Natural killer cell (primary cell): Measurements from ENCODE around the gene DENND4B. TPM values are rescaled to one million over a fixed set of nuclear protein-coding genes. Genes with fewer than 3 reads are reported as not detected.
A peak's percentile ranks its signal among the peaks of the same experiment; 100 is the strongest.

ENCODE experiments used
- ATAC-seq, 3 donors: fragments of 150-1000 bp in 2 of 3; fragments of 200-7000 bp in 1 of 3; cut with Tn5 transposase; 1 replicate in 1 of 3; 2 replicates in 2 of 3; pipeline ENCODE4 v1.10.0; 2021; ENCODE audit warnings: mild to moderate bottlenecking in 2 of 3, moderate library complexity in 2 of 3
- DNase-seq, 2 donors: peaks; one replicate each; pipeline versions ENCODE4 v3.0.0 to v3.0.0-alpha.2; 2013 to 2021; ENCODE audit warnings: mixed read lengths in 1 of 2
- H3K27ac ChIP-seq: one replicate; pipeline ENCODE4 v1.5.1; 2013; ENCODE audit warnings: mild to moderate bottlenecking, low read length
- H3K27me3 ChIP-seq: one replicate; pipeline ENCODE4 v1.6.1; 2013; ENCODE audit warnings: low read length; ENCODE audit not compliant: control insufficient read depth, insufficient read depth
- H3K36me3 ChIP-seq: one replicate; pipeline ENCODE4 v1.6.1; 2013; ENCODE audit warnings: low read length; ENCODE audit not compliant: control insufficient read depth, insufficient read depth
- H3K4me1 ChIP-seq: one replicate; pipeline ENCODE4 v1.6.1; 2013; ENCODE audit warnings: low read length; ENCODE audit not compliant: control insufficient read depth, insufficient read depth
- H3K4me3 ChIP-seq: one replicate; pipeline ENCODE4 v1.5.1; 2013; ENCODE audit warnings: low read length
- H3K9me3 ChIP-seq: one replicate; pipeline ENCODE4 v1.6.1; 2013; ENCODE audit warnings: low read length; ENCODE audit not compliant: control insufficient read depth, insufficient read depth
- H3K27ac Mint-ChIP-seq, 2 donors: one replicate each; pipeline ENCODE4 v1.8.0; 2022; ENCODE audit warnings: mild to moderate bottlenecking in 2 of 2, mixed read lengths in 2 of 2, moderate library complexity in 1 of 2
- H3K27me3 Mint-ChIP-seq, 2 donors: one replicate each; pipeline ENCODE4 v1.8.0; 2022; ENCODE audit warnings: low read depth in 2 of 2, mixed read lengths in 2 of 2
- H3K36me3 Mint-ChIP-seq: one replicate; pipeline ENCODE4 v1.8.0; 2022; ENCODE audit warnings: mixed read lengths
- H3K4me1 Mint-ChIP-seq, 2 donors: one replicate each; pipeline ENCODE4 v1.8.0; 2022; ENCODE audit warnings: mixed read lengths in 2 of 2
- H3K4me3 Mint-ChIP-seq: one replicate; pipeline ENCODE4 v1.8.0; 2022; ENCODE audit warnings: mild to moderate bottlenecking, moderate library complexity, mixed read lengths
- H3K9me3 Mint-ChIP-seq, 2 donors: one replicate each; pipeline ENCODE4 v1.8.0; 2022; ENCODE audit warnings: mixed read lengths in 2 of 2
- CTCF ChIP-seq: fragments of 200-600 bp; IDR thresholded peaks from one replicate; pipeline ENCODE4 v1.8.0; 2022; ENCODE audit warnings: antibody characterized with exemption
- WGBS: methylation state at CpG from one replicate; pipeline ENCODE4 v1.1.7; 2013; ENCODE audit warnings: missing lambda C conversion rate; ENCODE audit not compliant: insufficient coverage; 5-methylcytosine and 5-hydroxymethylcytosine counted together
- intact Hi-C: fragments of 100-400 bp; cut with micrococcal nuclease; formaldehyde crosslinking; loops from one replicate; pipeline ENCODE4 v1.14.2; 2022
- total RNA-seq, 4 donors: library from RNA; stranded (reverse); fragments of 120-200 nt in 1 of 4; gene quantifications; one replicate each; pipeline versions ENCODE4 v1.2.3 to v1.2.4, GENCODE V29; 2013 to 2022

Gene DENND4B
- total RNA-seq, 3 donors from 2014 or later (not counting 1 experiment from before 2014, with no cell fraction given): 244 to 322 (median 291) TPM

- H3K36me3 ChIP-seq: peaks cover 5% of the 10 kb centered on the region
- TF ChIP-seq CTCF: no peak
- Mint-ChIP-seq H3K36me3 (no peaks in the 10 kb centered on the region), H3K27me3 (no peaks in the 10 kb centered on the region), H3K27ac (no peak overlapping the region), H3K9me3 (no peaks in the 10 kb centered on the region), H3K4me3 (no peak overlapping the region), H3K4me1 (peaks cover 18 to 22% of the 10 kb centered on the region in 2 donors)
- H3K4me1 ChIP-seq: peaks cover 14% of the 10 kb centered on the region
- H3K27ac ChIP-seq: no peak overlapping the region
- intact Hi-C loops: loop anchor here (2.0 kb wide), 1 partner anchor 15 kb away; no protein-coding TSS in a partner anchor
- no peak overlapping the region for H3K4me3 ChIP-seq
- H3K27me3 ChIP-seq: no peaks in the 10 kb centered on the region
- H3K9me3 ChIP-seq: no peaks in the 10 kb centered on the region
- 55% methylated on average over 7 of the region's 9 CpGs for WGBS
- ATAC-seq: no peak
- DNase-seq: no peak
Measured at GRCh38 chr1:153881751-153882150, 64.8 kb downstream of the DENND4B start.

- no peak overlapping the region for H3K27ac ChIP-seq
- Mint-ChIP-seq H3K4me3 (no peak overlapping the region), H3K27me3 (no peaks in the 10 kb centered on the region), H3K9me3 (no peaks in the 10 kb centered on the region), H3K4me1 (peaks cover 20 to 26% of the 10 kb centered on the region in 2 donors), H3K27ac (no peak overlapping the region), H3K36me3 (no peaks in the 10 kb centered on the region)
- no peak for TF ChIP-seq CTCF
- H3K4me3 ChIP-seq: no peak overlapping the region
- no peaks in the 10 kb centered on the region for H3K27me3 ChIP-seq
- peaks cover 14% of the 10 kb centered on the region for H3K4me1 ChIP-seq
- H3K9me3 ChIP-seq: no peaks in the 10 kb centered on the region
- intact Hi-C loops: no loop called here
- whole genome bisulfite sequencing: 32% methylated on average over 5 of the region's 5 CpGs
- peak; percentile 59 to 87 (median 80) for ATAC-seq
- peaks cover 5% of the 10 kb centered on the region for H3K36me3 ChIP-seq
- peak; percentile 24 to 71 for DNase-seq
Measured at GRCh38 chr1:153880962-153881361, 65.6 kb downstream of the DENND4B start.

GRCh38 chr1:153880024-153880423 lies 66.5 kb downstream of the DENND4B start:
- Histone ChIP-seq H3K27ac (no peak overlapping the region), H3K9me3 (no peaks in the 10 kb centered on the region), H3K4me1 (peaks cover 14% of the 10 kb centered on the region), H3K4me3 (no peak overlapping the region), H3K36me3 (peaks cover 5% of the 10 kb centered on the region), H3K27me3 (no peaks in the 10 kb centered on the region)
- no peaks in the 10 kb centered on the region for H3K9me3 Mint-ChIP-seq
- no peaks in the 10 kb centered on the region for H3K27me3 Mint-ChIP-seq
- H3K4me3 Mint-ChIP-seq: peak overlapping the region; percentile 38
- intact Hi-C loops: no loop called here
- 96% methylated on average over 8 of the region's 9 CpGs for WGBS
- peaks cover 22 to 28% of the 10 kb centered on the region in 2 donors for H3K4me1 Mint-ChIP-seq
- TF ChIP-seq CTCF: no peak
- ATAC-seq: no peak
- no peak overlapping the region for H3K27ac Mint-ChIP-seq
- DNase-seq: no peak
- no peaks in the 10 kb centered on the region for H3K36me3 Mint-ChIP-seq

Other genes with a start within 250 kb of the DENND4B start
- 10 to 100 TPM; 44.3 to 55.3 (median 44.5) TPM for gene INTS3, start 218.7 kb downstream of the DENND4B start, total RNA-seq
- 100 to 1,000 TPM in 1 of 3 donors, 10 to 100 TPM in 2; 65.3 to 107 (median 89.8) TPM for gene SLC27A3, start 171.3 kb downstream of the DENND4B start, total RNA-seq
- 10 to 100 TPM; 68.1 to 91.3 (median 75.5) TPM for gene GATAD2B, start 23.7 kb downstream of the DENND4B start, total RNA-seq
- gene CRTC2, start 11.9 kb upstream of the DENND4B start, total RNA-seq: 100 to 1,000 TPM; 144 to 166 (median 154) TPM
- gene SLC39A1, start 16.8 kb upstream of the DENND4B start, total RNA-seq: 10 to 100 TPM; 20.7 to 21.5 (median 21.2) TPM
- gene CREB3L4, start 21.2 kb upstream of the DENND4B start, total RNA-seq: 10 to 100 TPM; 10.8 to 16.8 (median 10.9) TPM
- 100 to 1,000 TPM in 2 of 3 donors, 10 to 100 TPM in 1; 96.9 to 107 (median 101) TPM for gene JTB, start 31.0 kb upstream of the DENND4B start, total RNA-seq
- under 1 TPM in 2 of 3 donors, not detected in 1; 0.25 to 0.73 TPM for gene RAB13, start 39.6 kb upstream of the DENND4B start, total RNA-seq
- gene RPS27, start 44.0 kb upstream of the DENND4B start, total RNA-seq: 1,000 to 10,000 TPM; 2,073 to 2,763 (median 2,323) TPM
- gene NUP210L, start 208.4 kb upstream of the DENND4B start, total RNA-seq: under 1 TPM; 0.13 to 0.24 (median 0.18) TPM
- gene TPM3, start 245.4 kb upstream of the DENND4B start, total RNA-seq: 100 to 1,000 TPM; 516 to 622 (median 551) TPM